ENCODE measurements around the gene XIRP2.
A peak's percentile ranks its signal among the peaks of the same experiment; 100 is the strongest.
"Not testable (repeated sequence)": the region's sequence is repeated elsewhere in the genome, so short reads cannot be mapped to it uniquely, and the experiment has no call there.

Gene XIRP2

GRCh38 chr2:167028503-167028902 lies 140.2 kb downstream of the XIRP2 start:
- DNase-seq (ENCODE audit: insufficient read length, low spot score) (no peak), FAIRE-seq (no peak)
- no peak for TF ChIP-seq POLR2A (IDR thresholded peaks at IDR 0.05; ENCODE audit: low read depth, low read length)

DNA sequence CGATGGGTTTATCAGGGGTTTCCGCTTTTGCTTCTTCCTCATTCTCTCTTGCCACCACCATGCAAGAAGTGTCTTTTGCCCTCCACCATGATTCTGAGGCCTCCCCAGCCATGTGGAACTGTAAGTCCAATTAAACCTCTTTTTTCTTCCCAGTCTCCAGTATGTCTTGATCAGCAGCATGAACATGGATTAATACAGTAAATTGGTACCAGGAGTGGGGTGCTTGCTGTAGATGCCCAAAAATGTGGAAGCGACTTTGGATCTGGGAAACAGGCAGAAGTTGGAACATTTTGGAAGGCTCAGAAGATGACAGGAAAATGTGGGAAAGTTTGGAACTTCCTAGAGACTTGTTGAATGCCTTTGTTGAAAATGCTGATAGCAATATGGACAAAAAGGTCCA lies 146.7 kb downstream of the XIRP2 start:
- DNase-seq (ENCODE audit: insufficient read length, low spot score); FAIRE-seq: not testable (repeated sequence)

- DNase-seq (ENCODE audit: insufficient read length, low spot score) (no peak), FAIRE-seq (no peak)
- no peak for TF ChIP-seq POLR2A (IDR thresholded peaks at IDR 0.05; ENCODE audit: low read depth, low read length)
Observed at GRCh38 chr2:167048829-167049228, 160.5 kb downstream of the XIRP2 start.

DNA sequence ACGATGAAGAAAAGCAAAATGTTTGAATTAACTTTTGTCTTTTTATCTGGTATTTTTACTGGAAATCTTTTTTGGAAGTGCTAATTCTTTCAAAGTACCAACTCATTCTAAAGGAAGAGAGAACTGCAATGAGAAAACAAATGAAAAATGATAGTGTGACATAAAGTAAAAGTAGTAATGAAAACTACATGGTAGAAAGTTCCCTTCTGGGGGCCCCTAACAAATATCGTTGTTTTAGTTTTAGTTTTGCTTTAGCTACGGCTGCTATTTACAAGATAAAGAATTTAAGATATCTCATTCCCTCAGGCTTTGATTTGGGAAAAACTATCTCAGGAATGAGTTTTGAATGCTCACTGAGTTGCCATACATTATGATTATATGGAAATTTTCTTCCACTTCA lies 161.4 kb downstream of the XIRP2 start:
- FAIRE-seq (no peak), DNase-seq (ENCODE audit: insufficient read length, low spot score) (no peak)

DNA sequence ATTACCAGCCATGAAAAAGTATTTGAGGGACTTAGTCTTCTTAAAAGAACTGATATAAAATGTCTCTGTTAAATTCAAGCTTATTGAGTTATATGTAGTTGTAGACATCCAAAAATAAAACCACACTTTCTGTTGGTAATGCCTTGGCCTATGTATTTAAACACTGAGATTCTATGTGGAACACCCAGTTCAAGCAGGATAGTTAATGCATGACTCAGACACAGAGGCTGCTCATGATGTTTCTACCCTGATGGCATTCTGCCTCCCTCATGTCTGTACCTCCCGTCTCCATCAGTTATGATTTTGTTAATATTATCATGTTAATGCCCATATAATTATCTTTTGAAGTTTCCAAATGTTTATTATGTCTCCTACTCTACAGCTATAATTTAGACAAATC lies 164.5 kb downstream of the XIRP2 start:
- peak; percentile 3 for DNase-seq (ENCODE audit: insufficient read length, low spot score)
- no peak for TF ChIP-seq POLR2A (IDR thresholded peaks at IDR 0.05; ENCODE audit: low read depth, low read length)
- FAIRE-seq: peak; percentile 97

More for the DNA sequence above, 161.4 kb downstream of the XIRP2 start:
- TF ChIP-seq POLR2A (IDR thresholded peaks at IDR 0.05; ENCODE audit: low read depth, low read length): no peak

DNA sequence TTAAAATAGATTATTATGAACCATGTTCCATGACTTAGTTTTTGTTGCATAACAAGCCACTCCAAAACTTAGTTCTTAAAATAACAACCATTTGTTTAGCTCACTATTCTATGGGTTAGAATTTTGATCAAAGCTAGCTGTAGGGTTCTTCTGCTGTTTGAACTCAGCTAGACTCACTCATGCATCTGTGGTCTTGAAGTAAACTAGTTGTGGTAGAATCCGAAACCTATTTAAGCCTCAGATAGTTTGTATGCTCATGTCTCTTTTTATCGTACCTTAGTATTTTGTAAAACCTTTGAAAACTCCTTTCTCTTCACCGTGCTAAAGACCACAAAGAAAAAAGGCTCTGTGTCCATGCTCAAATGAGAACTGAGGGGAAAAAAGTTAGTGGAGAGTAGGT lies 166.6 kb downstream of the XIRP2 start:
- no peak for DNase-seq (ENCODE audit: insufficient read length, low spot score)
- FAIRE-seq: no peak
- no peak for TF ChIP-seq POLR2A (IDR thresholded peaks at IDR 0.05; ENCODE audit: low read depth, low read length)

GRCh38 chr2:167057446-167057845 lies 169.2 kb downstream of the XIRP2 start:
- TF ChIP-seq POLR2A (IDR thresholded peaks at IDR 0.05; ENCODE audit: low read depth, low read length): no peak
- FAIRE-seq: no peak
- no peak for DNase-seq (ENCODE audit: insufficient read length, low spot score)

DNA sequence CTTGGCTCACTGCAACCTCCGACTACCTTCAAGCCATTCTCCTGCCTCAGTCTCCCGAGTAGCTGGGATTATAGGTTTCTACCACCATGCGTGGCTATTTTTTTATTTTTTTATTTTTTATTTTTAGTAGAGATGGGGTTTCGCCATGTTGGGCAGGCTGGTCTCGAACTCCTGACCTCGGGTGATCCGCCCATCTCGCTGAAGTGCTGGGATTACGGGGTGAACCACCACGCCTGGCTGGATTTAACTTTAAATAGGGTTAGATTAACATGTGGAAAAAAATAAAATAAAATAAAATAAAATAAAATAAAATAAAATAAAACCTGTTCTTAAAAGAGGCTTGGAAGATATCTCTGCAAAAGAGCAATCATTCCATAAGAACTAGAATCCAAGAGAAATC lies 170.9 kb downstream of the XIRP2 start:
- no peak for FAIRE-seq
- no peak for TF ChIP-seq POLR2A (IDR thresholded peaks at IDR 0.05; ENCODE audit: low read depth, low read length)
- no peak for DNase-seq (ENCODE audit: insufficient read length, low spot score)

GRCh38 chr2:167069855-167070254 lies 181.6 kb downstream of the XIRP2 start:
- DNase-seq (ENCODE audit: insufficient read length, low spot score) (no peak), FAIRE-seq (no peak)
- TF ChIP-seq POLR2A (IDR thresholded peaks at IDR 0.05; ENCODE audit: low read depth, low read length): no peak

DNA sequence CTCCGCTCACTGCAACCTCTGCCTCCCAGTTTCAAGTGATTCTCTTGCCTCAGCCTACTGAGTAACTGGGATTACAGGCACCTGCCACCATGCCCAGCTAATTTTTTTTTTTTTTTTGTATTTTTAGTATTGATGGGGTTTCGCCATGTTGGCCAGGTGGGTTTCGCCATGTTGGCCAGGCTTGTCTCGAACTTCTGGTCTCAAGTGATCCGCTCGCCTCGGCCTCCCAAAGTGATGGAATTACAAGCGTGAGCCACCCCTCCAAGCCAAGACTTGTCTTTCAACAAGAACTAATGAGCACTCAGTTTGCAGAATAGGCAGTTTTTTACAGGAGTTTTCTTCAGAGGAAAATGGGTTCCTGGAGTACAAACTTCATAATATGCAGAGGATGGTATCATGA lies 187.4 kb downstream of the XIRP2 start:
- not testable (repeated sequence) for DNase-seq (ENCODE audit: insufficient read length, low spot score); FAIRE-seq

- not testable (repeated sequence) for FAIRE-seq; DNase-seq (ENCODE audit: insufficient read length, low spot score)
Observed at GRCh38 chr2:167098931-167099330, 210.7 kb downstream of the XIRP2 start.

- no peak for FAIRE-seq
- DNase-seq (ENCODE audit: insufficient read length, low spot score): no peak
- TF ChIP-seq POLR2A (IDR thresholded peaks at IDR 0.05; ENCODE audit: low read depth, low read length): no peak
Observed at GRCh38 chr2:167100506-167100905, 212.2 kb downstream of the XIRP2 start.

DNA sequence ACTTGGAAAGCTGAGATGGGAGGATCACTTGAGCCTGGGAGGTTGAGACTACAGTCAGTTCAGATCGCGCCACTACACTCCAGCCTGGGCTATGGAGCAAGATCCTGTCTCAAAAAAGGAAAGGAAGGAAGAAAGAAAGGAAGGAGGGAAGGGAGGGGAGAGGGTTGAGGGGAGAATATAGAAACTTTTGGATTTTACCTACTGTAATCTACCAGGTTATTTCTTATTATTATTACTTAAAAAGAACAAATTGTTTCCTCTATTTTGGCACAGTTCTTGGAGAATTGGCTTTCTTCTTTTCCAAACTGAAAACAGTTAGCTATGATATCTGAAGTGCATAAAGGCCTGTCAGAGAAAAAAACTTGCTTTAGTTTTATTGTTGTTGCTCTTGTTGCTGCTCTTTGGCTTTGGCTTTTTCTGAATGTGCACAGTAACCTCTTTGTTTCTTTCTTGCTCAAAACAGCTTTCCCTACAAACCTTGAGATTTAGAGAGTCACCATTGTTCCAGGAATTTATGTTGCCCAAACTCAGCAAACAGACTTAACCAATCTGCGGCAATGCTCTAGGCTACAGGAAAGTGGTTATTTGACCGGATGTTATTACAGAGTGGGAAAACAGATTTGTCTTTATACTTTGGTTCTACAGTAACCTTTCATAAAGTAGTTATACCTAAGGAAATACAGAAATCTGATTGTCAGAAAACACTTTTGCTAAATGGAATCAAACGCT lies 214.9 kb downstream of the XIRP2 start:
- FAIRE-seq: peak; percentile 36
- DNase-seq (ENCODE audit: insufficient read length, low spot score): no peak
- no peak for TF ChIP-seq POLR2A (IDR thresholded peaks at IDR 0.05; ENCODE audit: low read depth, low read length)

DNA sequence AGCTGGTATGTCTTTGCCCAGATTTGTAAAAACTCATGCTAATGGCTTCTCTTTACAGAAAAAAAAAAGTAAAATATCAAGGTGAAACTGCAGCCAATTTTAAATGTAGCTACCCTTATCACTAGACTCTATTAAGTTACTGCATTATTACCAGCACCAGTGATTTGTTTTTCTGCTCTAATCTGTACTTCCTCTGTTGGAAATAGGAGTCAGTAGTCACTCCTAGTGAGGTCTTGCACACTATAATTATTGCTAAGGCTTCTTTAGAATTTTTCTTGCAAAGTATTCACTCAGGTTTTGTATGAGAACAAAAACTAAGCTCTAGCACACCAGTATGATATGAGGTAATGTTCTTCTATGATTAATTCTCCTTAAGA lies 215.5 kb downstream of the XIRP2 start:
- no peak for FAIRE-seq

DNA sequence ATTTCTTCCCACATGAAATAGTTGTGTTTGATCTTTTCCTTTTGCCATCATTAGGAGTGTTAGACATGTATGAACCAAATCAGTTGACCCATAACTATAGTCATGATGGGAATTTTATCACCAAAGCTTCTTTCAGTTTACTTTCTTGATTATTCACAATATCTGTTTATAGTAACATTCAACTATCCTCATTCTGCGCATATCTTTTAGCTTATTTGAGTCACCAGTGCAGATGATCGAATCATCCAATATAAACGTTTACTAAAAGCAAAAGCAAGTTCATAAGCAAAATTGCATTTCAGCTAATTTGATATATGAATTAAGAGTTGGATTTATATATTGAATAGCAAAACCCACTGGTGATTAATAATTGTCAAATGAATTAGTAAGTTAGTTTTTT lies 216.4 kb downstream of the XIRP2 start:
- FAIRE-seq: no peak
- DNase-seq (ENCODE audit: insufficient read length, low spot score): no peak
- no peak for TF ChIP-seq POLR2A (IDR thresholded peaks at IDR 0.05; ENCODE audit: low read depth, low read length)

More for the DNA sequence above, 215.5 kb downstream of the XIRP2 start:
- DNase-seq (ENCODE audit: insufficient read length, low spot score): no peak
- TF ChIP-seq POLR2A (IDR thresholded peaks at IDR 0.05; ENCODE audit: low read depth, low read length): no peak

- FAIRE-seq: not testable (repeated sequence)
Observed at GRCh38 chr2:167109682-167110081, 221.4 kb downstream of the XIRP2 start.

More at GRCh38 chr2:167109682-167110081, 221.4 kb downstream of the XIRP2 start:
- DNase-seq (ENCODE audit: insufficient read length, low spot score): not testable (repeated sequence)

All from H54 (cell line).